Myocyte (in vitro differentiated cells): ENCODE measurements around the gene BTBD10. TPM values are rescaled to one million over a fixed set of nuclear protein-coding genes. Genes with fewer than 3 reads are reported as not detected.

ENCODE experiments used
- DNase-seq: peaks from one replicate; pipeline ENCODE4 v3.0.0-alpha.2; 2012; ENCODE audit warnings: low read depth
- total RNA-seq: library from RNA; depleted of rRNA; stranded (reverse); fragments of >200 nt; gene quantifications from 2 replicates; pipeline ENCODE4 v1.2.3, GENCODE V29; 2014

The BTBD10 gene
- total RNA-seq, 1 donor from 2014 or later = 36.0 TPM

DNA sequence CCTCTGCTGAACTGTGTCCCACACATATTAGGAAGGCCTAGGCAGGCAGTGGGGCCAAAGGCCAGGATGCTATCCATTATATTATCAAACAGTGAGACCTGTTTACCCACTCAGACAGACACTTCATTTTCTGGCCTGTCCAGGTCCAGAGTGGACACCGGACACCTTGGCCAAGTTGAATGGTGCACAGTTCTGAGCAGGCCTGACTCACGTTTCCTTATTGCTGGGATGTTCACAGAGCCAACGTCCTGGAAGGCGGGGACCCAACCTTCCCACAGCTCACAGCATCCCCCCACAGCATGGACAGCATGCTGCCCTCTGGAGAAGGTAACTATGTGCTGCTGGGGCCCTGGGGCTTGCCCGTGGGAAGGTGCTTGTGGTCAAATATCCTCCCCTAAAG is 86.6 kb downstream of the BTBD10 start:
- no peak for DNase-seq

DNA sequence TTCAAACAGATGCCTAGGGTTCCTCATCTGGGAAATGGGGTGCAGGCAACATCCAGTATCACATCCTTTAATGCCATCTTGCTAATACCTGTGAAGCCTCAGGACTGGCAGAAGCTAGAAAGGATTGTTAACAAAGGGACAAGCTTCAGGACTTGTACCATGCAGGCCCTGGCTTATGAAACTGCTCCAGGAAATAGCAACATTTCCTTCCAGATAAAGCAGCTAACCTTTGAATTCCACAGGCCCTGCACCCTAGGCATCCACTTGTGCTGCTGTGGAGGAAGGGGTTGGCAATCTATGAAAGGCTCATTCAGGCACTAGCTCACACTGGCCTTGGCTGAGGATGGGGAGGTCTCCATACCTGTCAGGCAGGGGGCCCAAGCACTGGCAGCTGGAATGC is 87.2 kb downstream of the BTBD10 start:
- no peak for DNase-seq

DNA sequence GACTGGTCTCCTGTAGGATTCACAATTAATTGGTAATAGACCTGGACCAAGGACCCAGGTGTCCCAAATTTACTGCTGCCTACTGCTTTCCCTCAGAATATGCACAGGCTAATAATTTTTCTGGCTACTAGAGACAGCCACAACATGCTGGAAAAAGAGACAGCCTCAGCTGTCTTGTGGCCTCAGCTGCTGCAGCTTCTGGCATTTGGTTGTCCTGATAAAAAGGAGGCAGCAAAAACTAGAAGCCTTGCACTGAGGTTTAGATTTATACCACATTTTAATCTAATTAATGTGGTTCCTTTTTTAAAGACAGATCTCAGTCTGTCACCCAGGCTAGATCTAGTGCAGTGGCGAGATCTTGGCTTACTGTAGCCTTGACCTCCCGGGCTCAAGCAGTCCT is 89.8 kb downstream of the BTBD10 start:
- peak; percentile 68 for DNase-seq

DNA sequence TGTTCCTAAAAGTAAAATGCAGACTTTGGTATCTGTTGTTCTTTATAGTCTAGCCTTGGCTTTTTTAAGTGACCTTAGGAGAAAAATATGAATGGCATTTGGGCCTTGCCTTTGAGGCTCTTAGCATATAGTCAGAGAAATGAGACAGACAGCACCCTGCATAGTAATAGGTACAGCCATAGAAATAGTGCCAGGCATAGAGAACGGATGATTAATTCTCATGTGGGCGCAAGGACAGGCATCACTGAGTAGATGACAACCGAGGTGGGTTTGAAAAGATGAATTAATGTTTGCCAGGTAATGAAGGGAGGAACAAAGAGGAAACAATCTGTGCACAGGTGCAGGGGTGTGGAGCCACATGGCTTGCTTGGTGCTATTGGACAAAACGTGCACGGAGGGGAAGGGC is 95.0 kb downstream of the BTBD10 start:
- DNase-seq = peak; percentile 17

DNA sequence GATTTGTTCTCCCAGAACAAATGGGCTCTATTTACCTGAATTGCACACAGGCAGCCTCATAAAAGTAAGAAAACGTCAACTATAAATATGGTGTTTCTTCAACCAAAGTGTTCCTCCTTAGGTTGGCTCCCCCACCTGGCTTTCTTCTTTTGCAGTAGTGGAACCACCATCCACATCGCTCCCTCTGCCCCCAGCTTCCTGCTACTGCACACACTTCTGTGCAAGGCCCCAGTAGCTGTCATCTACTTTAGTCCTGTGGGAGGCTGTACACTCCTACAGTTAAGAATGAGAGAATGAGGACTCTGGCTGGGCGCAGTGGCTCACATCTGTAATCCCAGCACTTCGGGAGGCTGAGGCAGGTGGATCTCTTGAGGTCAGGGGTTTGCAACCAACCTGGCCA is 95.9 kb downstream of the BTBD10 start:
- DNase-seq = no peak

DNA sequence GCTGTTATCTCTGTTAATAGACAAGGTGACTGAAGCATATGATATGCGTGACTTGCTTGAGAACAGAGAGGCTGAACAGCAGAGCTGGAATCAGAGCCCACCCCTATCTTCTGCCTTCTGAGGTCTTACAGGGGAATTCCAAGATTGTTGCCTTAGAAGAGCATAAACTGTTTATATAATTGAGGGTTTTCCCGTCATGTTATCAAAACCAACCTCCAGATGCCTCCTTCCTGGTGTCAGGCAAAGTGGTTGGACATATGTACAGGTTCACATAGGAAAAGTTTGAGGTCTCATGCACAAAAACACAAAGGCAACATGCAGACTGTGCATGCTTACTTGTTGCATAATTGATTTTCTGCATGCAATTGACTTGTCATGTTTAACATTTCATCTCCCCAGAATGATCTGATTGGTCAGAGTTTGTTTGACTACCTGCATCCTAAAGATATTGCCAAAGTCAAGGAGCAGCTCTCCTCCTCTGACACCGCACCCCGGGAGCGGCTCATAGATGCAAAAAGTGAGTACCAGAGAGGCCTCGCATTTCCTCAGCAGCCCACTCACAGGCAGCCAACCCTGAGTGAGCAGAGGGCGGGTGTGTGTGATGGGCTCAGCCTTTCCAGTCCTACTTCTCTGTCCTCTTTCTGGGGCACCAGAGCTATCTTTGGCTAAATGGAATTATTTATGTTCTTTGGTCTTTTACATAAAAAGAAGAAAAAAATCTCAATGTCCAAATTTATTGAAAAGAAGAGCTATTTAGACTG is 96.6 kb downstream of the BTBD10 start:
- no peak for DNase-seq

DNA sequence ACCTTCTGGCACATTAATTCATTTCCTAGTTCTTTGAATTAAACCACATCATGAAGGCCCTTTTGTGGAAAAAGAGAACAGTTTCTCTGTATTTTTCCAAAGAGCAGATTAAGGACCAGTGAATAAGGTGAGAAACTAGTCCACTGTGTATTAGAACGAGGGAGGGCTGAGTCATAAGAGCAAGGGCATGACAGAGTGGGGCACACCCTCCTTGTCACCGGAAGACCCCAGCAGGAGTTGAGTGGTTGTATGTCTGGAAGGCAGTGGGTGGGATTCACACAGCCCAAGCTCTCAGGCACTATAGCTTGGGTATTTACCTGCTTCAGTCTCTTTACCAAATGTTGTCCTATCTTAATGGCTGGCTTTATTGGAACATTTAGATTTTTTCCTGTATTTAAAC is 98.6 kb downstream of the BTBD10 start:
- DNase-seq = no peak

DNA sequence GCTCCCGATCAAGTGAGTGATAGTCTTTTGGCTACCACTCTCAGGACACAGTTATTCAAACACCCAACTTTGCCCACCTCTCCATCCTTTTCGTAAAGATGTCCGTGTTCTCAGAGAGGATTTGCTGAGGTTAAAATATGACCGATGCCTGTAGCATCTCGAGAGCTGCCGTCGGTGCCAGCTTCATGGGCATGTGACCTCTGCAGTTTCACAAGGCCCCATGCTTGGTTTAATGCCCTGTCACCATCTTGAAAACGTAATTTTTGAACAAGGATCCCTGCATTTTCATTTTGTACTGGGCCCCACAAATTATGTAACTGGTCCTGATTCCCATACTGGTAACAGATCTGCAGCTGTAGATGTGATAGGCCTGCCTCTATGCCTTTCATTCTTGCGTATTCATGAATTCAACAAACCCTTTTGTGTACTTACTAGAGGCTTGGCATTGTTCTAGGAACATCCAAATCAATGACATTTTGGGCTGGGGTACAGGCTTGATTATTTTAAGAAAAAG is 100.4 kb downstream of the BTBD10 start:
- DNase-seq = no peak

DNA sequence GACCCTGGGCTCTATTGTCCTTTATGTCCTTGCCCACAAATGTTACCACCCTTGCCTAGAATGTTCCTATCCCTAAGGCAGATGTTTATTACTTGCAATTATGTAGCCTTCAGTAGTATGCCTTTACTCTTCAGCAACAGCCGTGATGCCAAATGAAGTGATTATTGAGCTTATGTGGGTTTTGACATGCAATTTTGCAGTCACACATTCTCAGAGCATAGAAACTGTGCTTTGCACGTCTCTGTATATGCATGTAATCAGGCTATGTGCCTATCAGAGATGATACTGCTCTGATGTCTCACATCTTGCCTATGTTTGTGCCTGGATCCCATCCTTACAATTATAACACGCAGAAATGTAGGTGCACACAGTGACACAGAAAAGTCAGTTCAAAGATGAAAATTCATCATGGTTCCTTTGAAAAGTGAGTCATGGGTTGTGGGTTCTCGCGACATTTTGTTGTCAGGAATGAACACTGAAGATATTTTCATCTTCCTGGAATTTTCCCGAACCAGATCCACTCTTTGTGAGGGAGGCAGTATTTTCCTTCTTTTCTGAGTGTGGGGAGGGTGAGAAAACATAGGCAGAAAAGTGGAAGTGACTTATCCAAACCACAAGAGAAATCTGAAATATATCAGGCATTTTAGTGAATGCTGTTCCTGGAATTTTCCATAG is 104.3 kb downstream of the BTBD10 start:
- DNase-seq = peak; percentile 42

DNA sequence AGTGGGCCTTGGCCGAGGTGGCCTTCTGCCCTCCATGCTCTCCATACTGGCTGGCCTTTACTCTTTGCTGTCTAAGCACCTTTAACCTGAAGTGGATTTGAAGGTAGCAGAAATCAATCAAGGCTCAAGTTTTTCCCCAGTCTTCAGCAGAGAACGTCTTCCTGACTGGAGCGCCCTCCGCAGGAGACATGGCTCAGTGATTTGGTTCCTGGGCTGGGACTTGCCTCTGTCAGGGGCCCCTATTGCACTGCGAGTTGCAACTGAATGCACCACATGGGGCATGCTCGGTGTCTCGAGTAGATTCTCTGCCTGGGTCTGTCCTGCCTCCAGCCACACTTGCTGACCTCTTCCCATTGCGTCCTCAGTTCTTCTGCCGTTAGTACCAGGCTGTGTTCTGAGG is 105.8 kb downstream of the BTBD10 start:
- DNase-seq = no peak

DNA sequence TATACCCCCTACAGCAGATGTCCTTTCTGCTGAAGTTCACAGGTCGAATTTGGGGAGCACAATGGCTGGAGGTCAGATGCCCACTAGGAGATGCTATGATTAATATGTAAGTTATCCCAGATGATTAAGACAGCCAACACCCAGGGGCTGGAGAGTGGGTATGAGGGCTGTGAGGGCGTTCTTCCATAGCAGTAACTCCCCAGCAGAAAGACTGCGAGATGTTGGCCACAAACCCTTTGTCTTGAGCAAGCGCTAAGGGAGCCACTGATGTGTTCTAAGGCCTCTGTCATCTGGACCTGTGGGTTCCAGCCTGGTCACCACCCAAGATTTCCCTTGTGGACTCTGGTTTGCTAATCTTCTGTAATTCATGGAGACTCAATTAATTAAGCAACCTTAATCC is 107.8 kb downstream of the BTBD10 start:
- no peak for DNase-seq

DNA sequence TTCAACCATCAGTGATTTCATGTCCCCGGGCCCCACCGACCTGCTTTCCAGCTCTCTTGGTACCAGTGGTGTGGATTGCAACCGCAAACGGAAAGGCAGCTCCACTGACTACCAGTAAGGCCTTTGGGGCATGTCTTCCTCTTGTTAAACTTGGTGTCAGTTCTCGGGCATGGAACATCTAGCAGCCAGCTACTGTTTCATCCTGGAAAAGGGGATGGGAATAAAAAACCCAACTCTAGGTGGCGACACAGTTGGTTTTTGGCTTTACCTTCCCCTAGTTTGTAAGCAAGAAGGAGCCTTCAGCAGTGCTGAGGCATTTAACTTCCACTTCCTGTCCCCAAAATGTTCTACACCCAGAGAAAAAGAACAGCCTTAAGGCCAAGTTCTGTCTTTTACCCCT is 108.7 kb downstream of the BTBD10 start:
- peak; percentile 28 for DNase-seq

DNA sequence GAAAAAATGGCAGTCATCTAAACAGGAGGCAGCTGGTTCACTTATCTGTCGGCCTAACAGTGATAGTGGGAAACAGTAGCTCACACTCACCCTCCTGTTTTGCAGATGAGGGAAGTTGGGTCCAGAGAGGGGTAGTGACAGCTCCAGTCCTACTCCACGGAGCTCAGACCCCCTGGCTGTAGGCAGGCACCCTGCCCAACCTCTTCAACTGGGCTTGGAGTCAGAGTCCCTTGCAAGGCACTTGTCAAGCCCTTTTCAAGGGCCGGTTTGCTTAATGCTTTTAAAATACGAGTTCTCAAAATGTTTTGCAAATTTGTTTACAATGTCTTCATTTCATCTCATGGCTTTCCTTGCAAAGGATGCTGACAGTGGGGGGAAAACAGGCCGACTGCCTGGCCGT is 110.3 kb downstream of the BTBD10 start:
- no peak for DNase-seq

DNA sequence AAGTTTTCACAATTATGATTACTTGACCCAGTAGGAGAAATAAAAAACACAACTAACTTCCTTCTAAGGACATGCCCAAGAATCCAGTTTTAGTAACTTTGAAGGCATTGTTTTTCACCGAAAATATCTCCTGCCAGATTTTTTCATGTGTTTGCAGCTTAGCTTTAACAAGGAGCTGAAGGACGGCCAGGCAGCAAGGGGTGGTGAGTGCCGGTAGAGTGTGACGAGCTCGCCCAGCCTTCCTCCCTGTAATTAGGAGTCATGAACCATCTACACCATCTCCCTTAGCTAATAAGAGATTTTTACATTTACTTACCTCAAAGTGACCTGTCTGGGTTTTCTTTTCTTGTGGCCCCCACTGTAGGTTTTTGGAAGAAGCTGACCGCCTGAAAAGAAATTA is 113.4 kb downstream of the BTBD10 start:
- no peak for DNase-seq

DNA sequence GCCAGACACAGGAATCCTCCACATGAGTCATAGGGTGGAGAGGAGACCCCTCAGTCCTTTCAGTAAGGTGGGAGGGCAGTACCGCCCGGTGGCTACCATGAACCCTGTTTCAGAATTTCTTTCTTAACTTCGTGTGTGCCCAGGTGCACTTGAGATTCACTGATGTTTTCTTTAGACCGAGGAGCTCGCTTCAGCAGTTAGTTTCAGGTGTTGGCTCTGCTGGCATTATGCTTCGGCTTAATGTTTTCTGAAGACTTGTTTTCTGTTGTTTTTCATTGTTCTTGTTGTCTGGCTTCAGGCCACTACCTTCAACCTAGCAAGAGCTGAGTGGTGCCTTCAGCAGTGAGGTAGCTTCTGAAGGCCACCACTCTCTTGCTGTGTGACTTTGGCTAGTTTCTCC is 114.0 kb downstream of the BTBD10 start:
- no peak for DNase-seq

DNA sequence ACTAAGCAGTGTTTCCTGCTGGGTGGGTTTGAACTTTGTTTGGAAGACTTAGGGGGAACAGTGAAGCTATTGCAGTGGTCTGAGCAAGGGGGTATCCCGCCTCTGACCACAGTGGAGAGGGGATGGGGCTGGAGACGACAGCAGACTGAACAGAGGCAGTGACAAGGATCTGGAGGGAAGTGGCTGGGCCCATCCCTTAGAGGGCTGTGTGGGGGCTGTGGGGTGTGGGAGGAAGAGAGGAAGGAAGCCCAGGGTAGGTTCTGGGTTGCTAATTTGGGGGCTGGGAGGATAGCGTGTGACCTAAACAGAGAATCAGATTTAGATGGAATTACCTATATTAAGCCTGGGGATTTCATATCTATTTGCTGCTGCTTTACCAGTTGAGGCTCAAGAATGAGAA is 114.7 kb downstream of the BTBD10 start:
- DNase-seq = no peak

DNA sequence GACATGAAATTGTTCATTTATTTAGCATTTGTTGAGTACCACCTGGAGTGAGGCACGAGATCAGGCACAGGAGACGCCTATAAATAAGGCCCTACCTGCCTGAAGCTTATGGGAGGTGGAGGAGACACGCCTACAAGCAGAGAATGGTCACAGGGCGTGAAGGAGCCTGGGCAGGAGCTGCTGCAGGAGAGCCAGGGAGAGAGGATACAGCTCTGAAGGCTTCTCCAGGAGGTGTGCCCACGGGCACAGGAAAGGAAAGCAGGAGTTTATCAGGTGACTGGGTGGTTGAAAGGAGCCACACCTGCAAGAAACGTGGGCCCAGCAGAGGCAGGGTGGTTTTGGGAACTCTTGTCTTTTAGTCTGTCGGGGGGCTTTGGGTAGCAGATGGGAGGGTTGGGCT is 115.1 kb downstream of the BTBD10 start:
- no peak for DNase-seq

DNA sequence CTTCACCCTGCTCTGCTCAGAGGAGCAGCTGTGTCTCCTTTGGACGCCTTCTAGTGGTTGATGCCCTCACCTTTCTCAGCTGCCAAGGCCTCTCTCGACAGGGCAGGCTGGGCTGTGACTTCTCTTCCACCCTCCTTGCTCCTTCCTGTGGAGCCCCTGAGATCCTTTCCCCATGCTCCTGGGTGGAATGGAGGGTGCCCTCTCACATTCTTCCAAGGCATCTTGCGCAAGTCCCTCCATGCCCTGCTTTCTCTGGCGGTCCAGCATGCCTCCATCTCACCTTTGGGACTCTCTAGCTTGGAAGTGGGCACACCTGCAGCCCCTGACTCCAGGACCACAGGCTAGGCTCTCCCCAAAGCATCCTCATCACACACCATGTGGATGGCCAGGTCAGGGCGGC is 116.6 kb downstream of the BTBD10 start:
- DNase-seq = no peak

DNA sequence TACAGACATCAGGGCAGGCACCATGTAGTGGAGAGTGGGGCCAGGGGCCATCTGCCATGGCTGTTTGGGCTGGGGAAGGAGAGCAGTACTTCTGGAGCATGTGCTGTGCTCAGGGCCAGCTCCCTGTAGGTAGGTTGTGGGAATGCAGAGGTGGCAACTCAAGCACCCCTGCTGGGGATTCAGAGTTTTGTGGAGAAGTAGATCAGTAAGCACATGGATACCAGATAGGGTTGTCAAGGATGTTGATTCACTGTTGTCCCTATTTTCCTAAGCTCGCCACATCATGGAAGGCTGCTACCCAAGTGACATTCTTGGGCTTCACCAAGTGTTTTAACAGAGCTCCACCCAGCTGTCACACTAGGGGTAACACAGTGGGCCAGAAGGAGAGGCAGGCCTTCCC is 118.2 kb downstream of the BTBD10 start:
- DNase-seq = no peak

DNA sequence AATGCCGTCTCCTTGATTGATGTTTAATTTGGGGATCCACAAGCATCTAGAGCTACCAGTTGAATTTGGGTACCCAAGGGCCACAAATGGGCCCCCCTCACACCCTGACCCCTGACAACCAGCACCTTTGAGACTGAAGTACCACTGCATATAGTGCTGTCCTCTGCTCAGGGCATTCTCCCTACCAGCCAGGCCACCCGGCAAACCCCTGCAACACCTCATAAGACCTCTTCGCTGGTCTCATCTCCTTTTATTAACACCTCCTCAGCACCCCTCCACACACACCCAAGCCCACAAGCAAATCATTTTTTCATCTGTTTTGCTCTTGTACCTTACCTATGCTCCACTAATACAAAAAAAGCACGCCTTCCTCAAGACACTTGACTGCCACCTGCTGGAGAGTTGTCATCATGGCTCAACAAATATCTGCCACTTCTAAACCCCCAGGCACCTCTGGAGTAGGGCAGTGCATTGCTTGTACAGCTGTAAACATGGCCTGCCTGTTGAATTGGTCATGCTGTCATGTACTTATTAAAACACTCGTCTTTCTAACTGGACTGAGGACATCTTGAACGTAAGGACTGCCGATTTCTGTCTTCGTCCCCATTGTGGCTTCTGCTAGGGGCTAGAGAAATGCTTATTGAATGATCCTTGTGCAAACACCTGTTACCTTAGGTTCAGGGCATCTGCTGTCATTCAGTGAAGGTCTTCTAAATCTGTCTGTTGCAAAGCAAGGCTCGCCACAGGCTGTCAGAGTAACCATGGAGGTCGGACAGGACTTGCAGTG is 118.9 kb downstream of the BTBD10 start:
- DNase-seq = peak; percentile 85

DNA sequence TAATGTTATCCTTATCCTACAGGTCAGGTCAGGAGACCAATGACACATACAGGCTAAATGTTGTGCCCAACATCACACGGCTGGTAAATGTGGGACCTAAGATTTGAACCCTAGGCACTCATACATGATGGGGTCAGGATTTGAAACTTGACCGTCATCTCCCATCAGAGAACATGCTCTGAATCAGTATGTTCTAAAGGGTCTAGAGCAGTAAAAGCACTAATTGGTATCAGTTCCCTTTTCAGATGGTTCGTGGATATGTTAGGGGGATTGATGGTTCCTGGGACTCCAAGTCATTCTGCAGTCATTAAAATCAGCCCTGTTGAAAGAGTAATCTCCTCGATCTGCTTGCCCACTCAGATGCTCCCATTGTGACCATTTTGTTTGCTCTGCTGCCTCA is 120.0 kb downstream of the BTBD10 start:
- DNase-seq = no peak

DNA sequence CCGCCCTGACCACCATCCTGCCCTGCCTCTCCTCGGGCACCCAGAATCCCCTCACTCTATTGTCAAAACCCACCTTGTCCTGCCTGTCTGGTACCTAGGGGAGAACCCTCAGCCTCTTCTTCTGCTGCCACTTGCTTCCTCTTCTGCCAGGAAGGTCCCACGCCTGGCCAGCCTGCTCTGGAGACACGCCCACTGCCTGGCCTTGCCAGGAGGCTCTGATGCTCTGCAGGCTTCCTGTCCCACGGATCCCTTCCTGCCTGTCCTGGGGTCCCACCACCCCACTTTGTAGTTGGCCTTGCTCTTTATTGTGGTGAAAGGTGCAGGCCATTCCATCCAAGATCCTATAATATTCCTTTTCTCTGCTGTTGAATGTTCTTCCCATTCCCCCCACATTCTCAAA is 122.0 kb downstream of the BTBD10 start:
- DNase-seq = no peak
